ENCODE data around the gene SHANK1. TPM values are rescaled to one million over a fixed set of nuclear protein-coding genes. Genes with fewer than 3 reads are reported as not detected.

Gene SHANK1
- total and polyA plus RNA-seq, 2 donors from 2014 or later = 0.24 to 0.35 TPM

GRCh38 chr19:50657222-50657669 lies 62.4 kb downstream of the SHANK1 start:
- H3K4me1 ChIP-seq (ENCODE audit: control insufficient read depth in 2 of 3, insufficient read depth in 2 of 3, low read depth in 1 of 3, low read length in 3 of 3) = peaks cover 0 to 2% (median 0%) of the 10 kb centered on the region in 3 donors
- H3K9ac ChIP-seq (ENCODE audit: low read length in 3 of 3) = no peak overlapping the region
- TF ChIP-seq CTCF (IDR thresholded peaks at IDR 0.05; ENCODE audit: borderline replicate concordance, extremely low read depth, insufficient read depth) = no peak
- no peak overlapping the region for H3K4me3 ChIP-seq (ENCODE audit: low read length in 3 of 3)
- no peak for FAIRE-seq
- DNase-seq = no peak
- no peaks in the 10 kb centered on the region for H3K36me3 ChIP-seq (ENCODE audit: control insufficient read depth in 2 of 3, insufficient read depth in 3 of 3, low read length in 3 of 3)
- intact Hi-C loops (cut with DNase I) = no loop called here
- no peaks in the 10 kb centered on the region for H3K9me3 ChIP-seq (ENCODE audit: control insufficient read depth in 2 of 3, insufficient read depth in 1 of 3, low read length in 3 of 3)
- H3K27me3 ChIP-seq (ENCODE audit: control insufficient read depth, insufficient read depth, low read length) = no peaks in the 10 kb centered on the region
- no peak overlapping the region for H3K27ac ChIP-seq (ENCODE audit: low read depth in 2 of 2, low read length in 2 of 2)

GRCh38 chr19:50654882-50655281 lies 64.7 kb downstream of the SHANK1 start:
- H3K4me3 ChIP-seq (ENCODE audit: low read length in 3 of 3) = no peak overlapping the region
- H3K27me3 ChIP-seq (ENCODE audit: control insufficient read depth, insufficient read depth, low read length) = no peaks in the 10 kb centered on the region

GRCh38 chr19:50652722-50653121 lies 66.9 kb downstream of the SHANK1 start:
- no peak for FAIRE-seq
- no peaks in the 10 kb centered on the region for H3K36me3 ChIP-seq (ENCODE audit: control insufficient read depth in 2 of 3, insufficient read depth in 3 of 3, low read length in 3 of 3)
- H3K27me3 ChIP-seq (ENCODE audit: control insufficient read depth, insufficient read depth, low read length) = no peaks in the 10 kb centered on the region
- no peak for DNase-seq
- no peak for TF ChIP-seq CTCF (IDR thresholded peaks at IDR 0.05; ENCODE audit: borderline replicate concordance, extremely low read depth, insufficient read depth)
- H3K4me1 ChIP-seq (ENCODE audit: control insufficient read depth in 2 of 3, insufficient read depth in 2 of 3, low read depth in 1 of 3, low read length in 3 of 3) = no peaks in the 10 kb centered on the region
- no peak overlapping the region for H3K4me3 ChIP-seq (ENCODE audit: low read length in 3 of 3)
- H3K9me3 ChIP-seq (ENCODE audit: control insufficient read depth in 2 of 3, insufficient read depth in 1 of 3, low read length in 3 of 3) = no peaks in the 10 kb centered on the region
- intact Hi-C loops (cut with DNase I) = no loop called here
- no peak overlapping the region for H3K27ac ChIP-seq (ENCODE audit: low read depth in 2 of 2, low read length in 2 of 2)
- H3K9ac ChIP-seq (ENCODE audit: low read length in 3 of 3) = no peak overlapping the region

More at GRCh38 chr19:50654882-50655281, 64.7 kb downstream of the SHANK1 start:
- FAIRE-seq (no peak), DNase-seq (no peak)
- TF ChIP-seq CTCF (IDR thresholded peaks at IDR 0.05; ENCODE audit: borderline replicate concordance, extremely low read depth, insufficient read depth) = no peak
- Histone ChIP-seq H3K9me3 (ENCODE audit: control insufficient read depth in 2 of 3, insufficient read depth in 1 of 3, low read length in 3 of 3) (no peaks in the 10 kb centered on the region), H3K9ac (ENCODE audit: low read length in 3 of 3) (no peak overlapping the region), H3K4me1 (ENCODE audit: control insufficient read depth in 2 of 3, insufficient read depth in 2 of 3, low read depth in 1 of 3, low read length in 3 of 3) (peaks cover 0 to 2% (median 0%) of the 10 kb centered on the region in 3 donors), H3K36me3 (ENCODE audit: control insufficient read depth in 2 of 3, insufficient read depth in 3 of 3, low read length in 3 of 3) (no peaks in the 10 kb centered on the region), H3K27ac (ENCODE audit: low read depth in 2 of 2, low read length in 2 of 2) (no peak overlapping the region)
- intact Hi-C loops (cut with DNase I) = no loop called here

- Histone ChIP-seq H3K4me1 (ENCODE audit: control insufficient read depth in 2 of 3, insufficient read depth in 2 of 3, low read depth in 1 of 3, low read length in 3 of 3) (no peaks in the 10 kb centered on the region), H3K9me3 (ENCODE audit: control insufficient read depth in 2 of 3, insufficient read depth in 1 of 3, low read length in 3 of 3) (no peaks in the 10 kb centered on the region), H3K27me3 (ENCODE audit: control insufficient read depth, insufficient read depth, low read length) (no peaks in the 10 kb centered on the region), H3K27ac (ENCODE audit: low read depth in 2 of 2, low read length in 2 of 2) (no peak overlapping the region), H3K36me3 (ENCODE audit: control insufficient read depth in 2 of 3, insufficient read depth in 3 of 3, low read length in 3 of 3) (no peaks in the 10 kb centered on the region), H3K9ac (ENCODE audit: low read length in 3 of 3) (no peak overlapping the region), H3K4me3 (ENCODE audit: low read length in 3 of 3) (no peak overlapping the region)
- FAIRE-seq = no peak
- no peak for TF ChIP-seq CTCF (IDR thresholded peaks at IDR 0.05; ENCODE audit: borderline replicate concordance, extremely low read depth, insufficient read depth)
- no peak for DNase-seq
- intact Hi-C loops (cut with DNase I) = no loop called here
Observed at GRCh38 chr19:50651174-50651573, 68.4 kb downstream of the SHANK1 start.
